IPS-NIHi7 (cell line): ENCODE measurements around the gene HSPA2.
"Not testable (repeated sequence)": the region's sequence is repeated elsewhere in the genome, so short reads cannot be mapped to it uniquely, and the experiment has no call there.

ENCODE experiments used
- DNase-seq: peaks from one replicate; pipeline ENCODE4 v3.0.0; 2012; ENCODE audit warnings: mixed read lengths; ENCODE audit errors: extremely low spot score

Gene HSPA2

GRCh38 chr14:64513271-64513670 lies 27.3 kb upstream of the HSPA2 start:
- DNase-seq = no peak

GRCh38 chr14:64515053-64515452 lies 25.5 kb upstream of the HSPA2 start:
- no peak for DNase-seq

- no peak for DNase-seq
Observed at GRCh38 chr14:64516969-64517368, 23.6 kb upstream of the HSPA2 start.

- DNase-seq = not testable (repeated sequence)
Observed at GRCh38 chr14:64517667-64518066, 22.9 kb upstream of the HSPA2 start.

- no peak for DNase-seq
Observed at GRCh38 chr14:64518229-64518628, 22.3 kb upstream of the HSPA2 start.

- no peak for DNase-seq
Observed at GRCh38 chr14:64520699-64521098, 19.8 kb upstream of the HSPA2 start.

GRCh38 chr14:64522591-64523355 lies 17.8 kb upstream of the HSPA2 start:
- no peak for DNase-seq

- no peak for DNase-seq
Observed at GRCh38 chr14:64525354-64525753, 15.2 kb upstream of the HSPA2 start.

- DNase-seq = no peak
Observed at GRCh38 chr14:64531567-64531966, 9.0 kb upstream of the HSPA2 start.

- DNase-seq = no peak
Observed at GRCh38 chr14:64536488-64537245, 3.9 kb upstream of the HSPA2 start.

- DNase-seq = no peak
Observed at GRCh38 chr14:64541261-64541971, 875 bp downstream of the HSPA2 start.

- DNase-seq = no peak
Observed at GRCh38 chr14:64541972-64542835, 1.7 kb downstream of the HSPA2 start.

GRCh38 chr14:64542836-64543201 lies 2.3 kb downstream of the HSPA2 start:
- DNase-seq = no peak

- DNase-seq = no peak
Observed at GRCh38 chr14:64544607-64545312, 4.2 kb downstream of the HSPA2 start.

- no peak for DNase-seq
Observed at GRCh38 chr14:64549016-64549415, 8.5 kb downstream of the HSPA2 start.

GRCh38 chr14:64549791-64550620 lies 9.5 kb downstream of the HSPA2 start, which contains the start of gene PPP1R36:
TSS of gene PPP1R36 (plus strand) at chr14:64549961. CDS start at chr14:64549998, 37 bp downstream.
- peak; percentile 68 for DNase-seq

- DNase-seq = no peak
Observed at GRCh38 chr14:64550621-64551333, 10.2 kb downstream of the HSPA2 start.

GRCh38 chr14:64554556-64554955 lies 14.0 kb downstream of the HSPA2 start:
- no peak for DNase-seq

- DNase-seq = no peak
Observed at GRCh38 chr14:64556526-64556925, 16.0 kb downstream of the HSPA2 start.
